Measurements from ENCODE around the gene ALG14. TPM values are rescaled to one million over a fixed set of nuclear protein-coding genes. Genes with fewer than 3 reads are reported as not detected.

Gene ALG14
- total RNA-seq, 1 donor from 2014 or later, result 5.5 TPM

GRCh38 chr1:95068956-95069709 lies 3.6 kb downstream of the ALG14 start:
- peaks cover 2% of the 10 kb centered on the region for H3K36me3 Mint-ChIP-seq (ENCODE audit: low read depth)
- H3K4me3 Mint-ChIP-seq, result no peak overlapping the region
- no peak for TF ChIP-seq CTCF (conservative IDR thresholded peaks at IDR 0.05)
- H3K27ac Mint-ChIP-seq (ENCODE audit: unreplicated experiment), result no peak overlapping the region
- DNase-seq (ENCODE audit: low read depth, low spot score), result no peak
- peaks cover under 1% of the 10 kb centered on the region for H3K9me3 Mint-ChIP-seq
- H3K4me1 Mint-ChIP-seq, result peaks cover 16% of the 10 kb centered on the region
- no peaks in the 10 kb centered on the region for H3K27me3 Mint-ChIP-seq (ENCODE audit: low read depth)

- DNase-seq (ENCODE audit: low read depth, low spot score), result no peak
- Mint-ChIP-seq H3K36me3 (ENCODE audit: low read depth) (peaks cover 15% of the 10 kb centered on the region), H3K27ac (ENCODE audit: unreplicated experiment) (no peak overlapping the region), H3K4me3 (no peak overlapping the region), H3K27me3 (ENCODE audit: low read depth) (no peaks in the 10 kb centered on the region), H3K4me1 (peaks cover 11% of the 10 kb centered on the region), H3K9me3 (peaks cover 4% of the 10 kb centered on the region)
- TF ChIP-seq CTCF (conservative IDR thresholded peaks at IDR 0.05), result no peak
Observed at GRCh38 chr1:95067568-95067967, 5.2 kb downstream of the ALG14 start.

- Mint-ChIP-seq H3K36me3 (ENCODE audit: low read depth) (peaks cover 17% of the 10 kb centered on the region), H3K4me1 (peaks cover 7% of the 10 kb centered on the region), H3K27ac (ENCODE audit: unreplicated experiment) (no peak overlapping the region), H3K27me3 (ENCODE audit: low read depth) (no peaks in the 10 kb centered on the region), H3K9me3 (peaks cover 4% of the 10 kb centered on the region), H3K4me3 (no peak overlapping the region)
- no peak for DNase-seq (ENCODE audit: low read depth, low spot score)
- TF ChIP-seq CTCF (conservative IDR thresholded peaks at IDR 0.05), result no peak
Observed at GRCh38 chr1:95067062-95067461, 5.7 kb downstream of the ALG14 start.

- H3K4me1 Mint-ChIP-seq, result no peaks in the 10 kb centered on the region
- H3K4me3 Mint-ChIP-seq, result no peak overlapping the region
- H3K27ac Mint-ChIP-seq (ENCODE audit: unreplicated experiment), result no peak overlapping the region
- no peak for TF ChIP-seq CTCF (conservative IDR thresholded peaks at IDR 0.05)
- peaks cover 23% of the 10 kb centered on the region for H3K36me3 Mint-ChIP-seq (ENCODE audit: low read depth)
- DNase-seq (ENCODE audit: low read depth, low spot score), result no peak
- no peaks in the 10 kb centered on the region for H3K27me3 Mint-ChIP-seq (ENCODE audit: low read depth)
- peaks cover 4% of the 10 kb centered on the region for H3K9me3 Mint-ChIP-seq
Observed at GRCh38 chr1:95061445-95062006, 11.2 kb downstream of the ALG14 start.

- peaks cover 23% of the 10 kb centered on the region for H3K36me3 Mint-ChIP-seq (ENCODE audit: low read depth)
- no peak overlapping the region for H3K4me3 Mint-ChIP-seq
- no peak for TF ChIP-seq CTCF (conservative IDR thresholded peaks at IDR 0.05)
- no peaks in the 10 kb centered on the region for H3K4me1 Mint-ChIP-seq
- no peak for DNase-seq (ENCODE audit: low read depth, low spot score)
- H3K9me3 Mint-ChIP-seq, result peaks cover 5% of the 10 kb centered on the region
- H3K27me3 Mint-ChIP-seq (ENCODE audit: low read depth), result no peaks in the 10 kb centered on the region
- H3K27ac Mint-ChIP-seq (ENCODE audit: unreplicated experiment), result no peak overlapping the region
Observed at GRCh38 chr1:95058974-95059373, 13.8 kb downstream of the ALG14 start.

Data from neural crest cell (in vitro differentiated cells).